ENCODE measurements around the gene DPP6. TPM values are rescaled to one million over a fixed set of nuclear protein-coding genes. Genes with fewer than 3 reads are reported as not detected.

Gene DPP6
- polyA plus RNA-seq, 2 of the 4 experiments (the other 2 are of a cell fraction) = not detected

DNA sequence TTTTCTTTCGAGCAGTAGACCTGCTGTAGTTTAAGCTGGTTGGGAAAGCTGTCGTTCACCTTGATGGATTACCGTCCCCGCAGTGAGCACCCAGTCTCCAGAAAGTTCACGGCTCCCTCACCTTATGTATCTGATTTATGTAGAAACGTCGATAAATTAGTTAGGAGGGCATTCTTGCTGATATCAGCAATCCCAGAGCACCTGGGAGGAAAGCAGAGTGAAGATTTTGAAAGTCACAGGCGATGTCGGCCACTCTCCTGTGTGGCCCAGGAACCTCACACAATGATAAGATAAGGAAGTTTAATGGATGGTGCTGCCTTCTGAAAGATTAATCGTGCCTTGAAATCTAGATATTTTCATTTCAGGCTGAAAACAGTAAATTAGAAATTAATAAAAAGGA, 336.8 kb downstream of the DPP6 start:
- Histone ChIP-seq H3K27ac (no peak overlapping the region), H3K4me3 (no peak overlapping the region), H3K4me1 (no peaks in the 10 kb centered on the region), H3K9me3 (no peaks in the 10 kb centered on the region), H3K4me2 (no peak overlapping the region)
- WGBS (ENCODE audit: missing lambda C conversion rate) = 7% methylated on average over 10 of the region's 10 CpGs
- FAIRE-seq (no peak), DNase-seq (ENCODE audit: low read depth in 1 of 2, low spot score in 1 of 2) (no peak), ATAC-seq (no peak)
- CTCF ChIA-PET = no interaction called here
- POLR2A ChIA-PET = no interaction called here
- no peak for TF ChIP-seq POLR2A (IDR thresholded peaks at IDR 0.05; ENCODE audit: low read length)
- TF ChIP-seq MAFK (IDR thresholded peaks at IDR 0.05; ENCODE audit: partially characterized antibody) = peak; percentile 3

DNA sequence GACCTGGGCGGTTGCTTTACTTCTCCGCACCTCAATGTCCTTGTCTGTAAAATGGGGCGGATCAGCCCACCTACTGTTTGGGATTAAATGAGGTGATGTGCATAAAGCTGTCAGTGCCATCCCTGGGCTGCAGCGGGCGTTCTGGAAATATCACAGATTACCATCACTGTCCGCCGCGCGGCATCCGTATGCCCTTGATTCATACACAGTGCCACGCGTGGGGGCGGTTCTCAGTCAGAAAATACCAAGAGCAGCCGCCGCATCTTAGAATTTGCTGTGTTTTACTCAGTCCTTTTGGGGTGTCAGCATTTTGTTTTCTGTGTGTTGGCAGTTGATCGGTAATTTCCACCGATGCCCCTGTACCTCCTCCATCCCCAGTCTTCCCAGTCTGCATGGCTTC, 338.8 kb downstream of the DPP6 start:
- H3K4me3 ChIP-seq = no peak overlapping the region

DNA sequence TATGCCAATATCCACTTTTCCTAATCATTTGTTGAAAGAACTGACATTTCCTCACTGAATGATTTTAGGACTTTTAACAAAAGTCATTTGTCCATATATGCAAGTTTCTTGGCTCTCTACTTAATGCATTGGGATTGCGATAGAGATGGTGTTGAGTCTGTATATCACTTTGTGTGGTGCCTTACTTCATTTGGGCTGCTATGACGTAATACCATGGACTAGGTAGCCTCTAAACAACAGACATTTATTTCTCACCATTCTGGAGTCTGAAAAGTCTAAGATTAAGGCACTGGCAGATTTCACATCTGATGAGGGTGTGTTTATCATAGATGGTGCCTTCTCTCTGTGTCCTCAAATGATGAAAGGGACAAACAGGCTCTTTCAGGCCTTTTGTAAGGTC, 342.6 kb downstream of the DPP6 start:
- ATAC-seq = no peak
- CTCF ChIA-PET = no interaction called here
- DNase-seq (ENCODE audit: low read depth in 1 of 2, low spot score in 1 of 2) = no peak
- Histone ChIP-seq H3K4me1 (no peaks in the 10 kb centered on the region), H3K4me3 (no peak overlapping the region), H3K9me3 (no peaks in the 10 kb centered on the region), H3K4me2 (no peak overlapping the region), H3K27ac (no peak overlapping the region)
- POLR2A ChIA-PET = no interaction called here
- FAIRE-seq = no peak
- WGBS (ENCODE audit: missing lambda C conversion rate) = 19% methylated on average over 2 of the region's 2 CpGs
- TF ChIP-seq RFX5 (IDR thresholded peaks at IDR 0.05) = no peak
- TF ChIP-seq, protein P1, sequence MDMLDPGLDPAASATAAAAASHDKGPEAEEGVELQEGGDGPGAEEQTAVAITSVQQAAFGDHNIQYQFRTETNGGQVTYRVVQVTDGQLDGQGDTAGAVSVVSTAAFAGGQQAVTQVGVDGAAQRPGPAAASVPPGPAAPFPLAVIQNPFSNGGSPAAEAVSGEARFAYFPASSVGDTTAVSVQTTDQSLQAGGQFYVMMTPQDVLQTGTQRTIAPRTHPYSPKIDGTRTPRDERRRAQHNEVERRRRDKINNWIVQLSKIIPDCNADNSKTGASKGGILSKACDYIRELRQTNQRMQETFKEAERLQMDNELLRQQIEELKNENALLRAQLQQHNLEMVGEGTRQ (IDR thresholded peaks at IDR 0.05) = no peak
- no peak for TF ChIP-seq MAFK (IDR thresholded peaks at IDR 0.05; ENCODE audit: partially characterized antibody)
- TF ChIP-seq, protein P2, sequence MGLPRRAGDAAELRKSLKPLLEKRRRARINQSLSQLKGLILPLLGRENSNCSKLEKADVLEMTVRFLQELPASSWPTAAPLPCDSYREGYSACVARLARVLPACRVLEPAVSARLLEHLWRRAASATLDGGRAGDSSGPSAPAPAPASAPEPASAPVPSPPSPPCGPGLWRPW (IDR thresholded peaks at IDR 0.05) = no peak
- TF ChIP-seq SREBF2 (IDR thresholded peaks at IDR 0.05) = no peak
- TF ChIP-seq, protein P3, sequence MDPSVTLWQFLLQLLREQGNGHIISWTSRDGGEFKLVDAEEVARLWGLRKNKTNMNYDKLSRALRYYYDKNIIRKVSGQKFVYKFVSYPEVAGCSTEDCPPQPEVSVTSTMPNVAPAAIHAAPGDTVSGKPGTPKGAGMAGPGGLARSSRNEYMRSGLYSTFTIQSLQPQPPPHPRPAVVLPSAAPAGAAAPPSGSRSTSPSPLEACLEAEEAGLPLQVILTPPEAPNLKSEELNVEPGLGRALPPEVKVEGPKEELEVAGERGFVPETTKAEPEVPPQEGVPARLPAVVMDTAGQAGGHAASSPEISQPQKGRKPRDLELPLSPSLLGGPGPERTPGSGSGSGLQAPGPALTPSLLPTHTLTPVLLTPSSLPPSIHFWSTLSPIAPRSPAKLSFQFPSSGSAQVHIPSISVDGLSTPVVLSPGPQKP (IDR thresholded peaks at IDR 0.05; ENCODE audit: low read depth, low read length) = no peak
- TF ChIP-seq, protein P4, sequence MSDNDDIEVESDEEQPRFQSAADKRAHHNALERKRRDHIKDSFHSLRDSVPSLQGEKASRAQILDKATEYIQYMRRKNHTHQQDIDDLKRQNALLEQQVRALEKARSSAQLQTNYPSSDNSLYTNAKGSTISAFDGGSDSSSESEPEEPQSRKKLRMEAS (IDR thresholded peaks at IDR 0.05) = no peak
- no peak for TF ChIP-seq ZC3H11A (IDR thresholded peaks at IDR 0.05)
- no peak for TF ChIP-seq HOXB13 (CRISPR knock-in tag; IDR thresholded peaks at IDR 0.05; ENCODE audit: low read depth)
- TF ChIP-seq NPAS2 (CRISPR knock-in tag; IDR thresholded peaks at IDR 0.05; ENCODE audit: borderline replicate concordance) = no peak

More for the DNA sequence above, 338.8 kb downstream of the DPP6 start:
- no peaks in the 10 kb centered on the region for H3K4me1 ChIP-seq
- WGBS (ENCODE audit: missing lambda C conversion rate) = 68% methylated on average over 17 of the region's 17 CpGs
- DNase-seq (ENCODE audit: low read depth in 1 of 2, low spot score in 1 of 2) (no peak), ATAC-seq (no peak), FAIRE-seq (no peak)
- ChIA-PET POLR2A (no interaction called here), CTCF (interaction anchor here (0.5 kb wide), 1 partner anchor 42 kb away, joined by 3 read pairs; no protein-coding TSS in a partner anchor)
- no peak overlapping the region for H3K4me2 ChIP-seq
- no peak overlapping the region for H3K27ac ChIP-seq
- no peaks in the 10 kb centered on the region for H3K9me3 ChIP-seq
- TF ChIP-seq ZSCAN20 (CRISPR knock-in tag; IDR thresholded peaks at IDR 0.05) = no peak
- TF ChIP-seq EHMT2 (IDR thresholded peaks at IDR 0.05; ENCODE audit: low read depth) = no peak
- no peak for TF ChIP-seq HDAC2 (IDR thresholded peaks at IDR 0.05)
- TF ChIP-seq, protein P4 (IDR thresholded peaks at IDR 0.05) = no peak
- no peak for TF ChIP-seq RFX5 (IDR thresholded peaks at IDR 0.05)
- no peak for TF ChIP-seq POLR2A (IDR thresholded peaks at IDR 0.05; ENCODE audit: low read length)
- no peak for TF ChIP-seq ZNF302 (CRISPR knock-in tag; IDR thresholded peaks at IDR 0.05)
- TF ChIP-seq MAFK (IDR thresholded peaks at IDR 0.05; ENCODE audit: partially characterized antibody) = no peak
- no peak for TF ChIP-seq RARB (CRISPR knock-in tag; IDR thresholded peaks at IDR 0.05)
- no peak for TF ChIP-seq ZFP36 (IDR thresholded peaks at IDR 0.05; ENCODE audit: borderline replicate concordance, partially characterized antibody)
- TF ChIP-seq, protein P5, sequence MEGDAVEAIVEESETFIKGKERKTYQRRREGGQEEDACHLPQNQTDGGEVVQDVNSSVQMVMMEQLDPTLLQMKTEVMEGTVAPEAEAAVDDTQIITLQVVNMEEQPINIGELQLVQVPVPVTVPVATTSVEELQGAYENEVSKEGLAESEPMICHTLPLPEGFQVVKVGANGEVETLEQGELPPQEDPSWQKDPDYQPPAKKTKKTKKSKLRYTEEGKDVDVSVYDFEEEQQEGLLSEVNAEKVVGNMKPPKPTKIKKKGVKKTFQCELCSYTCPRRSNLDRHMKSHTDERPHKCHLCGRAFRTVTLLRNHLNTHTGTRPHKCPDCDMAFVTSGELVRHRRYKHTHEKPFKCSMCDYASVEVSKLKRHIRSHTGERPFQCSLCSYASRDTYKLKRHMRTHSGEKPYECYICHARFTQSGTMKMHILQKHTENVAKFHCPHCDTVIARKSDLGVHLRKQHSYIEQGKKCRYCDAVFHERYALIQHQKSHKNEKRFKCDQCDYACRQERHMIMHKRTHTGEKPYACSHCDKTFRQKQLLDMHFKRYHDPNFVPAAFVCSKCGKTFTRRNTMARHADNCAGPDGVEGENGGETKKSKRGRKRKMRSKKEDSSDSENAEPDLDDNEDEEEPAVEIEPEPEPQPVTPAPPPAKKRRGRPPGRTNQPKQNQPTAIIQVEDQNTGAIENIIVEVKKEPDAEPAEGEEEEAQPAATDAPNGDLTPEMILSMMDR (IDR thresholded peaks at IDR 0.05) = no peak
- TF ChIP-seq, protein P6, sequence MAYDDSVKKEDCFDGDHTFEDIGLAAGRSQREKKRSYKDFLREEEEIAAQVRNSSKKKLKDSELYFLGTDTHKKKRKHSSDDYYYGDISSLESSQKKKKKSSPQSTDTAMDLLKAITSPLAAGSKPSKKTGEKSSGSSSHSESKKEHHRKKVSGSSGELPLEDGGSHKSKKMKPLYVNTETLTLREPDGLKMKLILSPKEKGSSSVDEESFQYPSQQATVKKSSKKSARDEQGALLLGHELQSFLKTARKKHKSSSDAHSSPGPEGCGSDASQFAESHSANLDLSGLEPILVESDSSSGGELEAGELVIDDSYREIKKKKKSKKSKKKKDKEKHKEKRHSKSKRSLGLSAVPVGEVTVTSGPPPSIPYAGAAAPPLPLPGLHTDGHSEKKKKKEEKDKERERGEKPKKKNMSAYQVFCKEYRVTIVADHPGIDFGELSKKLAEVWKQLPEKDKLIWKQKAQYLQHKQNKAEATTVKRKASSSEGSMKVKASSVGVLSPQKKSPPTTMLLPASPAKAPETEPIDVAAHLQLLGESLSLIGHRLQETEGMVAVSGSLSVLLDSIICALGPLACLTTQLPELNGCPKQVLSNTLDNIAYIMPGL (CRISPR knock-in tag; IDR thresholded peaks at IDR 0.05; ENCODE audit: borderline replicate concordance) = no peak
- TF ChIP-seq, protein P7, sequence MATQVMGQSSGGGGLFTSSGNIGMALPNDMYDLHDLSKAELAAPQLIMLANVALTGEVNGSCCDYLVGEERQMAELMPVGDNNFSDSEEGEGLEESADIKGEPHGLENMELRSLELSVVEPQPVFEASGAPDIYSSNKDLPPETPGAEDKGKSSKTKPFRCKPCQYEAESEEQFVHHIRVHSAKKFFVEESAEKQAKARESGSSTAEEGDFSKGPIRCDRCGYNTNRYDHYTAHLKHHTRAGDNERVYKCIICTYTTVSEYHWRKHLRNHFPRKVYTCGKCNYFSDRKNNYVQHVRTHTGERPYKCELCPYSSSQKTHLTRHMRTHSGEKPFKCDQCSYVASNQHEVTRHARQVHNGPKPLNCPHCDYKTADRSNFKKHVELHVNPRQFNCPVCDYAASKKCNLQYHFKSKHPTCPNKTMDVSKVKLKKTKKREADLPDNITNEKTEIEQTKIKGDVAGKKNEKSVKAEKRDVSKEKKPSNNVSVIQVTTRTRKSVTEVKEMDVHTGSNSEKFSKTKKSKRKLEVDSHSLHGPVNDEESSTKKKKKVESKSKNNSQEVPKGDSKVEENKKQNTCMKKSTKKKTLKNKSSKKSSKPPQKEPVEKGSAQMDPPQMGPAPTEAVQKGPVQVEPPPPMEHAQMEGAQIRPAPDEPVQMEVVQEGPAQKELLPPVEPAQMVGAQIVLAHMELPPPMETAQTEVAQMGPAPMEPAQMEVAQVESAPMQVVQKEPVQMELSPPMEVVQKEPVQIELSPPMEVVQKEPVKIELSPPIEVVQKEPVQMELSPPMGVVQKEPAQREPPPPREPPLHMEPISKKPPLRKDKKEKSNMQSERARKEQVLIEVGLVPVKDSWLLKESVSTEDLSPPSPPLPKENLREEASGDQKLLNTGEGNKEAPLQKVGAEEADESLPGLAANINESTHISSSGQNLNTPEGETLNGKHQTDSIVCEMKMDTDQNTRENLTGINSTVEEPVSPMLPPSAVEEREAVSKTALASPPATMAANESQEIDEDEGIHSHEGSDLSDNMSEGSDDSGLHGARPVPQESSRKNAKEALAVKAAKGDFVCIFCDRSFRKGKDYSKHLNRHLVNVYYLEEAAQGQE (IDR thresholded peaks at IDR 0.05) = no peak
- no peak for TF ChIP-seq FOSB (CRISPR knock-in tag; IDR thresholded peaks at IDR 0.05)
- TF ChIP-seq NFE2L2 (conservative IDR thresholded peaks at IDR 0.05; ENCODE audit: low read length) = no peak
- TF ChIP-seq TFCP2L1 (CRISPR knock-in tag; IDR thresholded peaks at IDR 0.05) = no peak
- TF ChIP-seq MAZ (IDR thresholded peaks at IDR 0.05; ENCODE audit: borderline replicate concordance, low read depth, low read length) = no peak
- TF ChIP-seq CBX8 (IDR thresholded peaks at IDR 0.05) = no peak
- no peak for TF ChIP-seq RCOR1 (IDR thresholded peaks at IDR 0.05; ENCODE audit: low read depth, low read length)
